ENCODE results near the gene MYO5B. TPM values are rescaled to one million over a fixed set of nuclear protein-coding genes. Genes with fewer than 3 reads are reported as not detected.

Gene MYO5B
- total RNA-seq, 4 donors from 2014 or later = 32.0 to 63.3 (median 46.8) TPM

GRCh38 chr18:50093366-50094064, 101.4 kb downstream of the MYO5B start:
- 75 to 79% methylated on average over 6 of the region's 6 CpGs for WGBS, 2 donors
- H3K9me3 ChIP-seq = no peaks in the 10 kb centered on the region
- no peaks in the 10 kb centered on the region for H3K36me3 ChIP-seq
- H3K4me3 ChIP-seq = no peak overlapping the region
- TF ChIP-seq CTCF (IDR thresholded peaks at IDR 0.05) (no peak), POLR2A (IDR thresholded peaks at IDR 0.05) (no peak)
- H3K27me3 ChIP-seq = no peaks in the 10 kb centered on the region
- no peak for DNase-seq
- peaks cover 0 to 30% (median 0%) of the 10 kb centered on the region in 3 donors for H3K4me1 ChIP-seq
- intact Hi-C loops (cut with DNase I) = no loop called here
- H3K27ac ChIP-seq = no peak overlapping the region

GRCh38 chr18:50092245-50092805, 102.6 kb downstream of the MYO5B start:
- H3K9me3 ChIP-seq = no peaks in the 10 kb centered on the region
- no peaks in the 10 kb centered on the region for H3K36me3 ChIP-seq
- TF ChIP-seq CTCF (IDR thresholded peaks at IDR 0.05) (no peak), POLR2A (IDR thresholded peaks at IDR 0.05) (no peak)
- intact Hi-C loops (cut with DNase I) = no loop called here
- H3K27me3 ChIP-seq = no peaks in the 10 kb centered on the region
- 29 to 55% methylated on average over 3 of the region's 3 CpGs for WGBS, 2 donors
- no peak for DNase-seq
- no peak overlapping the region for H3K27ac ChIP-seq
- H3K4me1 ChIP-seq = peaks cover 0 to 18% (median 0%) of the 10 kb centered on the region in 3 donors
- H3K4me3 ChIP-seq = no peak overlapping the region

GRCh38 chr18:50091509-50092244, 103.3 kb downstream of the MYO5B start:
- H3K4me1 ChIP-seq = peaks cover 0 to 12% (median 0%) of the 10 kb centered on the region in 3 donors
- H3K4me3 ChIP-seq = no peak overlapping the region
- no peaks in the 10 kb centered on the region for H3K27me3 ChIP-seq
- no peaks in the 10 kb centered on the region for H3K9me3 ChIP-seq
- intact Hi-C loops (cut with DNase I) = no loop called here
- TF ChIP-seq POLR2A (IDR thresholded peaks at IDR 0.05) = no peak
- TF ChIP-seq CTCF (IDR thresholded peaks at IDR 0.05) = no peak
- no peaks in the 10 kb centered on the region for H3K36me3 ChIP-seq
- no peak overlapping the region for H3K27ac ChIP-seq
- DNase-seq = no peak
- 74 to 76% methylated on average over 2 of the region's 2 CpGs for WGBS, 2 donors

GRCh38 chr18:50090370-50091312, 104.3 kb downstream of the MYO5B start:
- no peak overlapping the region for H3K27ac ChIP-seq
- no peaks in the 10 kb centered on the region for H3K27me3 ChIP-seq
- no peak for DNase-seq
- H3K9me3 ChIP-seq = no peaks in the 10 kb centered on the region
- no peak overlapping the region for H3K4me3 ChIP-seq
- intact Hi-C loops (cut with DNase I) = no loop called here
- WGBS, 2 donors = 77% methylated on average over 6 of the region's 6 CpGs
- TF ChIP-seq POLR2A (IDR thresholded peaks at IDR 0.05) (no peak), CTCF (IDR thresholded peaks at IDR 0.05) (no peak)
- H3K36me3 ChIP-seq = no peaks in the 10 kb centered on the region
- H3K4me1 ChIP-seq = peaks cover 0 to 11% (median 0%) of the 10 kb centered on the region in 3 donors

All from esophagus squamous epithelium (tissue), 5 donors.